ENCODE data around the gene PRSS50. TPM values are rescaled to one million over a fixed set of nuclear protein-coding genes. Genes with fewer than 3 reads are reported as not detected.
"Not testable (repeated sequence)": the region's sequence is repeated elsewhere in the genome, so short reads cannot be mapped to it uniquely, and the experiment has no call there.

Gene PRSS50
- total RNA-seq, 1 experiment from 2014 or later, result not detected

GRCh38 chr3:46705022-46705530, 12.6 kb downstream of the PRSS50 start (continued):
- TF ChIP-seq CTCF (IDR thresholded peaks at IDR 0.05 in 2 of 3, conservative IDR thresholded peaks at IDR 0.05 in 1 of 3; ENCODE audit: borderline replicate concordance in 1 of 3, insufficient read depth in 1 of 3, low read depth in 2 of 3, low read length in 2 of 3) (peak; percentile 94 to 96 (median 94)), YY1 (IDR thresholded peaks at IDR 0.05; ENCODE audit: extremely low read depth, insufficient replicate concordance, low read depth, low read length) (no peak), JUND (IDR thresholded peaks at IDR 0.05) (no peak), SRF (IDR thresholded peaks at IDR 0.05; ENCODE audit: low read depth) (no peak), ZNF274 (IDR thresholded peaks at IDR 0.05; ENCODE audit: low read depth, low read length) (no peak), RAD21 (IDR thresholded peaks at IDR 0.05; ENCODE audit: low read depth) (peak; percentile 98), POLR2AphosphoS5 (IDR thresholded peaks at IDR 0.05; ENCODE audit: low read depth, low read length) (no peak)

- H3K27me3 ChIP-seq (ENCODE audit: insufficient read depth, low read length); H4K20me1 ChIP-seq (ENCODE audit: insufficient read depth); H3K9me3 ChIP-seq (ENCODE audit: control insufficient read depth in 1 of 2, insufficient read depth in 1 of 2, low read depth in 1 of 2, low read length in 2 of 2); H2AFZ ChIP-seq (ENCODE audit: low read depth, low read length, poor library complexity, severe bottlenecking); H3K9me2 ChIP-seq (ENCODE audit: insufficient read depth); H3K27ac ChIP-seq (ENCODE audit: low read depth, low read length); RAD21 ChIA-PET (ENCODE audit: low non-redundant PET in 1 of 2, low total read pairs in 2 of 2, uncharacterized antibody in 2 of 2, unreplicated experiment in 2 of 2); DNase-seq (ENCODE audit: low read depth, low spot score); ATAC-seq; H3K79me2 ChIP-seq (ENCODE audit: insufficient read depth, low read length); H3K36me3 ChIP-seq (ENCODE audit: control insufficient read depth in 1 of 2, insufficient read depth in 2 of 2, low read length in 2 of 2); H3K4me3 ChIP-seq (replicated peaks in 1 of 2; ENCODE audit: low read depth in 1 of 2, low read length in 2 of 2); POLR2A ChIA-PET; CTCF ChIA-PET; H3K9ac ChIP-seq (ENCODE audit: low read length); BruUV-seq (replicated peaks); H3K4me2 ChIP-seq (ENCODE audit: low read length): not testable (repeated sequence)
- peaks cover 7 to 15% of the 10 kb centered on the region in 2 experiments; a peak in 3 of 4 replicates for H3K4me1 ChIP-seq (ENCODE audit: control insufficient read depth in 1 of 2, insufficient read depth in 2 of 2, low read length in 2 of 2)
- intact Hi-C loops (cut with micrococcal nuclease), result loop anchor here (10.0 kb wide), 1 partner anchor 1080 kb away; the partner anchor contains the start of gene SMARCC1
Observed at GRCh38 chr3:46704346-46704745, 13.3 kb downstream of the PRSS50 start.
